ENCODE data around the gene NPY. TPM values are rescaled to one million over a fixed set of nuclear protein-coding genes. Genes with fewer than 3 reads are reported as not detected.

NPY gene
- total RNA-seq, 2 experiments from 2014 or later: not detected

GRCh38 chr7:24319209-24319608, 35.2 kb downstream of the NPY start:
- H3K36me3 ChIP-seq (ENCODE audit: insufficient read depth, low read length): no peaks in the 10 kb centered on the region
- Mint-ChIP-seq H3K27ac (no peak overlapping the region), H3K27me3 (peaks cover 22% of the 10 kb centered on the region), H3K4me3 (no peak overlapping the region), H3K36me3 (ENCODE audit: low read depth) (no peaks in the 10 kb centered on the region), H3K4me1 (ENCODE audit: low read depth) (no peaks in the 10 kb centered on the region), H3K9me3 (no peaks in the 10 kb centered on the region)
- ChIA-PET POLR2A (no interaction called here), CTCF (no interaction called here)
- TF ChIP-seq, protein P1, sequence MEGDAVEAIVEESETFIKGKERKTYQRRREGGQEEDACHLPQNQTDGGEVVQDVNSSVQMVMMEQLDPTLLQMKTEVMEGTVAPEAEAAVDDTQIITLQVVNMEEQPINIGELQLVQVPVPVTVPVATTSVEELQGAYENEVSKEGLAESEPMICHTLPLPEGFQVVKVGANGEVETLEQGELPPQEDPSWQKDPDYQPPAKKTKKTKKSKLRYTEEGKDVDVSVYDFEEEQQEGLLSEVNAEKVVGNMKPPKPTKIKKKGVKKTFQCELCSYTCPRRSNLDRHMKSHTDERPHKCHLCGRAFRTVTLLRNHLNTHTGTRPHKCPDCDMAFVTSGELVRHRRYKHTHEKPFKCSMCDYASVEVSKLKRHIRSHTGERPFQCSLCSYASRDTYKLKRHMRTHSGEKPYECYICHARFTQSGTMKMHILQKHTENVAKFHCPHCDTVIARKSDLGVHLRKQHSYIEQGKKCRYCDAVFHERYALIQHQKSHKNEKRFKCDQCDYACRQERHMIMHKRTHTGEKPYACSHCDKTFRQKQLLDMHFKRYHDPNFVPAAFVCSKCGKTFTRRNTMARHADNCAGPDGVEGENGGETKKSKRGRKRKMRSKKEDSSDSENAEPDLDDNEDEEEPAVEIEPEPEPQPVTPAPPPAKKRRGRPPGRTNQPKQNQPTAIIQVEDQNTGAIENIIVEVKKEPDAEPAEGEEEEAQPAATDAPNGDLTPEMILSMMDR (IDR thresholded peaks at IDR 0.05): no peak
- no peaks in the 10 kb centered on the region for H3K4me1 ChIP-seq (ENCODE audit: insufficient read depth, low read length)
- DNase-seq: no peak
- H3K27me3 ChIP-seq (ENCODE audit: control insufficient read depth in 1 of 2, insufficient read depth in 2 of 2, low read length in 2 of 2): peaks cover 2 to 6% of the 10 kb centered on the region in 2 experiments
- H3K27ac ChIP-seq (ENCODE audit: low read depth in 1 of 2, low read length in 2 of 2): no peak overlapping the region
- intact Hi-C loops (cut with DNase I, micrococcal nuclease): no loop called here
- H3K9me3 ChIP-seq (ENCODE audit: control insufficient read depth in 1 of 2, insufficient read depth in 1 of 2, low read length in 2 of 2): no peaks in the 10 kb centered on the region
- no peak for ATAC-seq (ENCODE audit: poor library complexity)
- H3K4me3 ChIP-seq (ENCODE audit: low read length): no peak overlapping the region

GRCh38 chr7:24323961-24324480, 40.0 kb downstream of the NPY start:
- H3K9me3 Mint-ChIP-seq: no peaks in the 10 kb centered on the region
- H3K36me3 Mint-ChIP-seq (ENCODE audit: low read depth): no peaks in the 10 kb centered on the region
- Histone ChIP-seq H3K36me3 (ENCODE audit: insufficient read depth, low read length) (no peaks in the 10 kb centered on the region), H3K9me3 (ENCODE audit: control insufficient read depth in 1 of 2, insufficient read depth in 1 of 2, low read length in 2 of 2) (no peaks in the 10 kb centered on the region), H3K4me1 (ENCODE audit: insufficient read depth, low read length) (no peaks in the 10 kb centered on the region), H3K4me3 (ENCODE audit: low read length) (no peak overlapping the region), H3K27ac (ENCODE audit: low read depth in 1 of 2, low read length in 2 of 2) (no peak overlapping the region), H3K27me3 (ENCODE audit: control insufficient read depth in 1 of 2, insufficient read depth in 2 of 2, low read length in 2 of 2) (peaks cover 0 to 3% of the 10 kb centered on the region in 2 experiments)
- ATAC-seq (ENCODE audit: poor library complexity) (no peak), DNase-seq (no peak)
- POLR2A ChIA-PET: no interaction called here
- TF ChIP-seq, protein P1 (IDR thresholded peaks at IDR 0.05): no peak
- no peak overlapping the region for H3K27ac Mint-ChIP-seq
- H3K4me1 Mint-ChIP-seq (ENCODE audit: low read depth): no peaks in the 10 kb centered on the region
- no peak overlapping the region for H3K4me3 Mint-ChIP-seq
- intact Hi-C loops (cut with DNase I, micrococcal nuclease): no loop called here
- H3K27me3 Mint-ChIP-seq: peaks cover 10% of the 10 kb centered on the region
- CTCF ChIA-PET: no interaction called here

DNA sequence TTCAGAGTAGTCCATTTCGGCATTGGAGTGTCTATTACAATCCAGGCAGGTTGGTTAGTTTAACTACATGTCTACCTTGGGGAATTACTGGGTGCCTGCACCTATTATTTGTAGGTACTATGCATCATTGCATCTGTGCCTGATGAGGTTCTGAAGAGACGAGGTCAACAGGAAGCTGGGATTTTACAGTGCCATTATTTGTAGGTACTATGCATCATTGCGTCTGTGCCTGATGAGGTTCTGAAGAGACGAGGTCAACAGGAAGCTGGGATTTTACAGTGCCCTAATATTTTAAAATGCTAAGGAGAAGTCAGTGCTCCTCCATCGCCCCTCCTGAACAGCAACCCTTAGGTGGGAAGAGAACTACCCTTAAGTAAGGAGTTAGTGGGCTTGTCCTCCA, 41.7 kb downstream of the NPY start:
- ChIA-PET CTCF (no interaction called here), POLR2A (no interaction called here)
- ATAC-seq (ENCODE audit: poor library complexity): no peak
- Mint-ChIP-seq H3K27ac (no peak overlapping the region), H3K27me3 (peaks cover 6% of the 10 kb centered on the region), H3K36me3 (ENCODE audit: low read depth) (no peaks in the 10 kb centered on the region), H3K9me3 (no peaks in the 10 kb centered on the region), H3K4me1 (ENCODE audit: low read depth) (no peaks in the 10 kb centered on the region), H3K4me3 (no peak overlapping the region)
- Histone ChIP-seq H3K4me1 (ENCODE audit: insufficient read depth, low read length) (no peaks in the 10 kb centered on the region), H3K27ac (ENCODE audit: low read depth in 1 of 2, low read length in 2 of 2) (no peak overlapping the region), H3K4me3 (ENCODE audit: low read length) (no peak overlapping the region), H3K36me3 (ENCODE audit: insufficient read depth, low read length) (no peaks in the 10 kb centered on the region), H3K9me3 (ENCODE audit: control insufficient read depth in 1 of 2, insufficient read depth in 1 of 2, low read length in 2 of 2) (no peaks in the 10 kb centered on the region), H3K27me3 (ENCODE audit: control insufficient read depth in 1 of 2, insufficient read depth in 2 of 2, low read length in 2 of 2) (no peaks in the 10 kb centered on the region)
- DNase-seq: no peak
- TF ChIP-seq, protein P1 (IDR thresholded peaks at IDR 0.05): no peak
- intact Hi-C loops (cut with DNase I, micrococcal nuclease): no loop called here

All from CD4-positive, alpha-beta T cell (primary cell).